ENCODE results near the gene CECR2.

CECR2 gene

DNA sequence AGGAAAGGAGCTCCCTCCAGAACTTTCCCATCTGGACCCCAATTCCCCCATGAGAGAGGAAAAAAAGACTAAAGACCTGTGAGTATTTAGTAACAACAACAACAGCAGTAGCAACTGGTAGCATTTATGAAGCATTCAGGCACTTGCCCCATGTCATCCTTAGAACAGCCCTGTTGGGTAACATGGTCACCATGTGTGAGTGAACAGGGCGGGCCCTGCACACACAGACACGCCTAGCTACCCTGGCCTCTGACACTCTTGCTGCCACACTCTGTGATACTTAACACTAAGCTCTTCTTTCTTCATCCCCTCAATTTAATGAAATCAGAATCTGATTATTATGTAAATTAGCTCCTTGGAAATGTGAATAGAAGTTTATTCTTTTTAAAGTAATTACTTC, 167.9 kb downstream of the CECR2 start:
- H3K36me3 ChIP-seq (ENCODE audit: control insufficient read depth, low read length) = peaks cover 21% of the 10 kb centered on the region; the same call in 1 of the 2 replicates
- no peaks in the 10 kb centered on the region for H3F3A ChIP-seq (ENCODE audit: control insufficient read depth, insufficient read depth)
- H3K4me2 ChIP-seq (ENCODE audit: low read length) = no peak overlapping the region
- peaks cover 4% of the 10 kb centered on the region; the same call in 1 of the 2 replicates for H3K4me1 ChIP-seq (ENCODE audit: control insufficient read depth, low read length)
- H3K4me3 ChIP-seq (ENCODE audit: low read length) = no peak overlapping the region
- no peaks in the 10 kb centered on the region for H3K9me3 ChIP-seq (ENCODE audit: control insufficient read depth, insufficient read depth, low read length)
- no peaks in the 10 kb centered on the region for H3K79me2 ChIP-seq (ENCODE audit: control insufficient read depth, low read length)
- H3K27me3 ChIP-seq (ENCODE audit: control insufficient read depth, low read length) = no peaks in the 10 kb centered on the region
- TF ChIP-seq EZH2phosphoT487 (IDR thresholded peaks at IDR 0.05; ENCODE audit: borderline replicate concordance, low read length) = no peak
- TF ChIP-seq, protein P1, sequence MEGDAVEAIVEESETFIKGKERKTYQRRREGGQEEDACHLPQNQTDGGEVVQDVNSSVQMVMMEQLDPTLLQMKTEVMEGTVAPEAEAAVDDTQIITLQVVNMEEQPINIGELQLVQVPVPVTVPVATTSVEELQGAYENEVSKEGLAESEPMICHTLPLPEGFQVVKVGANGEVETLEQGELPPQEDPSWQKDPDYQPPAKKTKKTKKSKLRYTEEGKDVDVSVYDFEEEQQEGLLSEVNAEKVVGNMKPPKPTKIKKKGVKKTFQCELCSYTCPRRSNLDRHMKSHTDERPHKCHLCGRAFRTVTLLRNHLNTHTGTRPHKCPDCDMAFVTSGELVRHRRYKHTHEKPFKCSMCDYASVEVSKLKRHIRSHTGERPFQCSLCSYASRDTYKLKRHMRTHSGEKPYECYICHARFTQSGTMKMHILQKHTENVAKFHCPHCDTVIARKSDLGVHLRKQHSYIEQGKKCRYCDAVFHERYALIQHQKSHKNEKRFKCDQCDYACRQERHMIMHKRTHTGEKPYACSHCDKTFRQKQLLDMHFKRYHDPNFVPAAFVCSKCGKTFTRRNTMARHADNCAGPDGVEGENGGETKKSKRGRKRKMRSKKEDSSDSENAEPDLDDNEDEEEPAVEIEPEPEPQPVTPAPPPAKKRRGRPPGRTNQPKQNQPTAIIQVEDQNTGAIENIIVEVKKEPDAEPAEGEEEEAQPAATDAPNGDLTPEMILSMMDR (IDR thresholded peaks at IDR 0.05; ENCODE audit: low read depth, low read length, poor library complexity, severe bottlenecking) = no peak
- H4K20me1 ChIP-seq (ENCODE audit: control insufficient read depth, insufficient read depth, low read depth, low read length) = no peaks in the 10 kb centered on the region
- H3K27ac ChIP-seq (ENCODE audit: low read depth, low read length) = no peak overlapping the region
- no peaks in the 10 kb centered on the region for H3K9me2 ChIP-seq (replicated peaks; ENCODE audit: control insufficient read depth, low read length)

DNA sequence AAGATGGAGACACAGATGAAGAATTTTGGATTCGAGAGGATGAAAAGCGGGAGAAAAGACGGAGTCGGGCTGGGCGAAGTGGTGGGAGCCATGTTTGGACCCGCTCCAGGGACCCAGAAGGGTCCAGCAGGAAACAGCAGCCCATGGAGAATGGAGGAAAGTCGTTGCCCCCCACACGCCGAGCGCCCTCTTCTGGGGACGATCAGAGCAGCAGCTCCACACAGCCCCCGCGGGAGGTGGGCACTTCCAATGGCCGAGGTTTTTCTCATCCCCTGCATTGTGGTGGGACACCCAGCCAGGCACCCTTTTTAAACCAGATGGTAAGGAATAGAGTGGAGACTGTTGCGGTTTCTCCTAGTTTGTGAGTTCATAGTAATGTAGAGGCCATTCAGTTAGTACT, 171.2 kb downstream of the CECR2 start:
- peaks cover 31% of the 10 kb centered on the region for H3K36me3 ChIP-seq (ENCODE audit: control insufficient read depth, low read length)
- no peak for TF ChIP-seq EZH2phosphoT487 (IDR thresholded peaks at IDR 0.05; ENCODE audit: borderline replicate concordance, low read length)
- TF ChIP-seq, protein P1 (IDR thresholded peaks at IDR 0.05; ENCODE audit: low read depth, low read length, poor library complexity, severe bottlenecking) = peak; percentile 49

DNA sequence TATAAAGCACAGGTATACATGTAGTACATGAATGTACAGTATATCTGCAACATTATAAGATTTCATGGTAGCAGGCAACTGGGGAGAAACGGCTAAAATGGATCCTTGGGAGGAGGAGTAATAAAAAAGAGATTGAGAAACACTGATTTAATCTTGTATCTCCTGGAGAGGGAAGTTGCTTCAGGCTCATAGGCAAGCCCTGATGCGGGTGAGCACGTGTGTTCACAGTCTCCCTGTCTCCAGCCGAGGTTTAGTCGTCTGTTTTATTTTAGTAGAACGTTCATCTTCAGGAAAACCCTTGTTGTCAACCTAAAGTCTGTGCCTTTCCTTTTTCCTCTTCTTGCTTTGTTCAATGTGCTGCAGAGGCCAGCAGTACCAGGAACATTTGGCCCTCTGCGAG, 172.2 kb downstream of the CECR2 start:
- Histone ChIP-seq H3K36me3 (ENCODE audit: control insufficient read depth, low read length) (peaks cover 31% of the 10 kb centered on the region), H3K79me2 (ENCODE audit: control insufficient read depth, low read length) (no peaks in the 10 kb centered on the region), H3K4me2 (ENCODE audit: low read length) (no peak overlapping the region), H3K9me2 (replicated peaks; ENCODE audit: control insufficient read depth, low read length) (no peaks in the 10 kb centered on the region), H3K27me3 (ENCODE audit: control insufficient read depth, low read length) (no peaks in the 10 kb centered on the region), H3F3A (ENCODE audit: control insufficient read depth, insufficient read depth) (no peaks in the 10 kb centered on the region), H3K27ac (ENCODE audit: low read depth, low read length) (no peak overlapping the region), H4K20me1 (ENCODE audit: control insufficient read depth, insufficient read depth, low read depth, low read length) (no peaks in the 10 kb centered on the region), H3K9me3 (ENCODE audit: control insufficient read depth, insufficient read depth, low read length) (no peaks in the 10 kb centered on the region), H3K4me1 (ENCODE audit: control insufficient read depth, low read length) (peaks cover 4% of the 10 kb centered on the region; the same call in 1 of the 2 replicates), H3K4me3 (ENCODE audit: low read length) (no peak overlapping the region)
- TF ChIP-seq, protein P1 (IDR thresholded peaks at IDR 0.05; ENCODE audit: low read depth, low read length, poor library complexity, severe bottlenecking) = no peak
- TF ChIP-seq EZH2phosphoT487 (IDR thresholded peaks at IDR 0.05; ENCODE audit: borderline replicate concordance, low read length) = no peak

More for the DNA sequence above, 171.2 kb downstream of the CECR2 start:
- no peak overlapping the region for H3K4me2 ChIP-seq (ENCODE audit: low read length)
- peaks cover 4% of the 10 kb centered on the region; the same call in 1 of the 2 replicates for H3K4me1 ChIP-seq (ENCODE audit: control insufficient read depth, low read length)
- H3K27me3 ChIP-seq (ENCODE audit: control insufficient read depth, low read length) = no peaks in the 10 kb centered on the region
- H3K79me2 ChIP-seq (ENCODE audit: control insufficient read depth, low read length) = no peaks in the 10 kb centered on the region
- no peaks in the 10 kb centered on the region for H3F3A ChIP-seq (ENCODE audit: control insufficient read depth, insufficient read depth)
- H3K9me2 ChIP-seq (replicated peaks; ENCODE audit: control insufficient read depth, low read length) = no peaks in the 10 kb centered on the region
- H3K4me3 ChIP-seq (ENCODE audit: low read length) = no peak overlapping the region
- H3K27ac ChIP-seq (ENCODE audit: low read depth, low read length) = no peak overlapping the region
- H4K20me1 ChIP-seq (ENCODE audit: control insufficient read depth, insufficient read depth, low read depth, low read length) = no peaks in the 10 kb centered on the region
- H3K9me3 ChIP-seq (ENCODE audit: control insufficient read depth, insufficient read depth, low read length) = no peaks in the 10 kb centered on the region

All from DOHH2 (cell line).